AG20443 (cell line): ENCODE data around the gene CCR2.
A peak's percentile ranks its signal among the peaks of the same experiment; 100 is the strongest.

ENCODE experiments used
- DNase-seq: peaks from one replicate; pipeline ENCODE4 v3.0.0; 2012; ENCODE audit warnings: low spot score, mixed read lengths

CCR2 gene

DNA sequence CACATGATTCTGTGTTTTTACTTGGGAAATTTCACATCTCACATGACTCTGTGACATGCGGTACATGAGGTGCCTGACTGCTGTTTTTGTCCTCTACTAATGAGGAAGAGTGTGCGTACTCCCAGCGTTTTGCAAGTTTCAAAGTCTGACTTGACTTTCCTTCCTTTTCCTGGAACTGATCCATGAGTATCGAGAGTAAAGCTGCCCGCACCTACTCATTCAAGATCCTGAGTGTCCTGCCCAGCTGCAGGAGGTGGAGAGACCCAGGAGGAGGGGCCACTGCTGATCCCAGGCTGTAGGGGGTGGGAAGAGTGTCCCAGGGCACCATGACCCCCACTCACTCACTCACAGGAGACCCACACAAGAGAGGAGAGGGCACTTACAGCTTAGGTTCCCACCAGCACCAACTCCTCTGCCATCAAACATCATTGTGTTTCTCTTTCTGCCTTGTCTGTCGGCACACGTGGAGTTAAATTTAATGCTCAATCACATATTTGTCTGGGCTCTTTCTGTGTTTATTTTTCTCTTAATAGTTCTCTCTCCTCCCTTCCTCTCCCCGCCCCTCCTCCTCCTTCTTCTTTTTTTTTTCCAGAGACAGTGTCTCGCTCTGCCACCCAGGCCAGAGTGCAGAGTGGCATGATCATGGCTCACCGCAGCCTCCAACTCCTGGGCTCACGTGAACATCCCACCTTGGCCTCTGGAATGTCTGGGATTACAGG lies 51.5 kb downstream of the CCR2 start:
- no peak for DNase-seq

- DNase-seq = no peak
These were observed 52.5 kb downstream of the CCR2 start for GRCh38 chr3:46406443-46406787.

DNA sequence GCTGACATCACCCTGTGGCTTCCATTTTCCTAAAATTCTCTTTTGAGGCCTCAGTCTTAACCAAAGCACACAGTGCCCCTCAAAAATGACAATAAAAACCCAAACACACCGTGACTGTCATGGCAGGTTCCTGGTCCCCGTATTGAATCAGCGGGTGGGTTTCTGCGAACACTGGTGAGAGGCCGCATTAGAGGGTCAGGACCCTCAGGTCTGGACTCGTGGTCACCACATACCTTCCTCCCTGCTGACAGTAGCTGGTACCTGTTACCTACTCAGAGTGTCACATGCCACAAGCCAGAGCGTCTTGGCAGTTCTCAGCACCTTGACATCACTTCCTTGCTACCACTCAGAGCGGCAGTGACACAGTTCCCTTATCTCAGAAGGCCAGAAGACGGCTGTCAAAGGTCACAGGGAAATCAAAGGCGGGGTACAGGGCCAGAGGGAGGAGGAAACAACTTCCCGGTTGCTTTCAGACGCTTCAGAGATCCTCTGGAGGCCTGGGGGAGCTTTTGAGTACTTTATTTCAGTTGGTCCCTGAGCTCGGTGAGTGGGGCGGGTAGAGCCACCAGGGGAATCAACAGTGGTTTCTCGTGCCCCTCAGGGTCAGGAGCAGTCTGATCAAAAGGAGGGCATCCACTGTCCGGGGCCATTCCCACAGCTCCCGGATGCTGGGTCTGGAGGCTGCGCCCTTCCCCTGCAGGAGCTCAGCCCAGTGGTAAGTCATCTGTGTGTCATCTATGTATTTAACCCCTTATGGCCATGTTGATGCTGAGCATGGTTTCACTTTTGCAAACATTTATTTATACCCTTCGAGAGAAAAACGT lies 53.1 kb downstream of the CCR2 start, which contains the start of the genes CCR5AS and CCRL2:
TSS of gene CCR5AS (minus strand) at position 279 of the 824 bp plus-strand sequence.
TSS of gene CCRL2 (plus strand) at position 472 of the 824 bp plus-strand sequence. CDS start 821 bp downstream, outside the sequence.
- DNase-seq = peak; percentile 71

- DNase-seq = no peak
These were observed 54.1 kb downstream of the CCR2 start for GRCh38 chr3:46407970-46408369.

DNA sequence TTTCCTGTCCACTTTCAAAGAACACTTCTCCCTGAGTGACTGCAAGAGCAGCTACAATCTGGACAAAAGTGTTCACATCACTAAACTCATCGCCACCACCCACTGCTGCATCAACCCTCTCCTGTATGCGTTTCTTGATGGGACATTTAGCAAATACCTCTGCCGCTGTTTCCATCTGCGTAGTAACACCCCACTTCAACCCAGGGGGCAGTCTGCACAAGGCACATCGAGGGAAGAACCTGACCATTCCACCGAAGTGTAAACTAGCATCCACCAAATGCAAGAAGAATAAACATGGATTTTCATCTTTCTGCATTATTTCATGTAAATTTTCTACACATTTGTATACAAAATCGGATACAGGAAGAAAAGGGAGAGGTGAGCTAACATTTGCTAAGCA lies 54.9 kb downstream of the CCR2 start:
- DNase-seq = no peak

- no peak for DNase-seq
These were observed 56.0 kb downstream of the CCR2 start for GRCh38 chr3:46409739-46410489.
